Breast epithelium (tissue), 4 donors: ENCODE results near the gene KIAA1217. TPM values are rescaled to one million over a fixed set of nuclear protein-coding genes. Genes with fewer than 3 reads are reported as not detected.
A peak's percentile ranks its signal among the peaks of the same experiment; 100 is the strongest.

Experiments
- DNase-seq, 2 donors: peaks; one replicate each; pipeline ENCODE4 v3.0.0-alpha.2; 2019; ENCODE audit warnings: low spot score in 2 of 2
- H3K27ac ChIP-seq, 2 donors: fragments of 200-600 bp; sonication (generic) in 1 of 2; one replicate each; pipeline ENCODE4 v1.5.1; 2016 to 2019; ENCODE audit warnings: mild to moderate bottlenecking in 1 of 2
- H3K27me3 ChIP-seq, 2 donors: fragments of 200-600 bp; sonication (generic) in 1 of 2; one replicate each; pipeline versions ENCODE4 v1.5.1 to v1.6.0; 2017 to 2019; ENCODE audit warnings: control low read depth in 1 of 2, mild to moderate bottlenecking in 1 of 2
- H3K36me3 ChIP-seq: fragments of 200-600 bp; one replicate; pipeline ENCODE4 v1.5.1; 2019
- H3K4me1 ChIP-seq, 2 donors: fragments of 200-600 bp; sonication (generic); one replicate each; pipeline ENCODE4 v1.5.1; 2016 to 2019; ENCODE audit warnings: control low read depth in 1 of 2
- H3K4me3 ChIP-seq, 3 donors: fragments of 200-600 bp; sonication (generic); 1 replicate in 2 of 3; 2 replicates in 1 of 3; pipeline ENCODE4 v1.5.1; 2016 to 2019; ENCODE audit warnings: mild to moderate bottlenecking in 3 of 3, moderate library complexity in 2 of 3
- H3K9me3 ChIP-seq, 2 donors: fragments of 200-600 bp; sonication (generic) in 1 of 2; one replicate each; pipeline ENCODE4 v1.5.1; 2016 to 2019; ENCODE audit warnings: control low read depth in 1 of 2
- POLR2A ChIP-seq: fragments of 450-650 bp; IDR thresholded peaks from one replicate; pipeline ENCODE4 v1.6.1; 2016; ENCODE audit warnings: antibody characterized with exemption, mild to moderate bottlenecking, moderate library complexity
- POLR2AphosphoS5 ChIP-seq, 3 donors: sonication (generic); formaldehyde crosslinking; IDR thresholded peaks; one replicate each; pipeline ENCODE4 v1.6.1; 2017; ENCODE audit warnings: antibody characterized with exemption in 3 of 3
- intact Hi-C: fragments of 100-400 bp; cut with DNase I; formaldehyde crosslinking; loops from one replicate; pipeline ENCODE4 v1.15.1; 2023; ENCODE audit warnings: low total_unique reads
- total RNA-seq, 3 donors: library from RNA; depleted of rRNA; stranded (reverse); fragments of >200 nt; gene quantifications; one replicate each; pipeline ENCODE4 v1.1.0, GENCODE V29; 2016
- TF ChIP-seq, protein P1 (sequence below), 3 donors: fragments of 450-650 bp; IDR thresholded peaks; one replicate each; pipeline ENCODE4 v1.5.1; 2016 to 2017; ENCODE audit warnings: antibody characterized with exemption in 3 of 3, mild to moderate bottlenecking in 3 of 3, moderate library complexity in 3 of 3

KIAA1217 gene
- total RNA-seq, 3 donors from 2014 or later, result 19.7 to 154 (median 83.6) TPM

DNA sequence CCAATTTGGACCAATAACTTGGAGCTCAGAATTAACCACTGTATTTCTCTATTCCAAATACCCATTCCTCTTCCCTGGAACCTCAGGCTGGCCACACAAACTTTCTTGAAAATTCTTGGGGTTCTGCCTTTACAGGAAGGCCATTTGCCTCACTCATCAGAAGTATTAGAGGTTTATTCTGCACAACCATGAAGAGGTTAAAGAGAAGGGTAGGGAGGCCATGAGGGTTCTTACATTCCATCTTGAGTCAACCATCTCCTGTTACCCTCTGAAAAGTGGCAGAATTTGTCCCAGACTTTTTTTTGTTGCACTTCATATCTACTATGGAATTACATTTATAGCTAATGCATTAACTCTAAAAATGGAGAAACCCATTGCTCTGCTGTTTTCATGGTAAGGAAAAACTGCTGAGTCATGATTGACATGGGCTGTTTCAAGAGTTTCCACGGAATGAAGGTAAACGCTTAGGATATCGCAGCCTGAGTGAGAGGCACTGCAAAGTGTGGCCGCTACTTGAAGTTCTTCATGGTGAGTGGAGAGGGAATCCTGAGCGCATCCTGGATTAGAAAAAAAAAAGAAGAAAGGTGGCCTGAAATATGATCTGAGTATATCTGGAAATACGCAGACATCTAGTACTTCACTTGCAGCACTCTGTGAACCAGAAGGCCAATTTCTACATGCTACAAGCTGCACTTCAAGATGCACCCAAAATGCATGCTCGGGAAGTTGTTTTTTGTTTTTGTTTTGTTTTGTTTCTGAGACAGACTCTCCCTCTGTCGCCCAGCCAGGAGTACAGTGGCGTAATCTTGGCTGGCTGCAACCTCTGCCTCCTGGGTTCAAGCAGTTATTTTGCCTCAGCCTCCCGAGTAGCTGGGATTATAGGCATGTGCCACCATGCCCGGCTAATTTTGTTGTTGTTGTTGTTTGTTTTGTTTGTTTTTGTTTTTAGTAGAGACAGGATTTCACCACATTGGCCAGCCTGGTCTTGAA lies 83.7 kb downstream of the KIAA1217 start:
- intact Hi-C loops, result no loop called here
- Histone ChIP-seq H3K4me1 (peaks cover 0 to 4% of the 10 kb centered on the region in 2 donors), H3K4me3 (no peak overlapping the region), H3K27me3 (no peaks in the 10 kb centered on the region), H3K36me3 (no peaks in the 10 kb centered on the region), H3K27ac (peak overlapping the region; percentile 77 to 82), H3K9me3 (no peaks in the 10 kb centered on the region)
- no peak for TF ChIP-seq POLR2AphosphoS5 (IDR thresholded peaks at IDR 0.05)
- TF ChIP-seq, protein P1, sequence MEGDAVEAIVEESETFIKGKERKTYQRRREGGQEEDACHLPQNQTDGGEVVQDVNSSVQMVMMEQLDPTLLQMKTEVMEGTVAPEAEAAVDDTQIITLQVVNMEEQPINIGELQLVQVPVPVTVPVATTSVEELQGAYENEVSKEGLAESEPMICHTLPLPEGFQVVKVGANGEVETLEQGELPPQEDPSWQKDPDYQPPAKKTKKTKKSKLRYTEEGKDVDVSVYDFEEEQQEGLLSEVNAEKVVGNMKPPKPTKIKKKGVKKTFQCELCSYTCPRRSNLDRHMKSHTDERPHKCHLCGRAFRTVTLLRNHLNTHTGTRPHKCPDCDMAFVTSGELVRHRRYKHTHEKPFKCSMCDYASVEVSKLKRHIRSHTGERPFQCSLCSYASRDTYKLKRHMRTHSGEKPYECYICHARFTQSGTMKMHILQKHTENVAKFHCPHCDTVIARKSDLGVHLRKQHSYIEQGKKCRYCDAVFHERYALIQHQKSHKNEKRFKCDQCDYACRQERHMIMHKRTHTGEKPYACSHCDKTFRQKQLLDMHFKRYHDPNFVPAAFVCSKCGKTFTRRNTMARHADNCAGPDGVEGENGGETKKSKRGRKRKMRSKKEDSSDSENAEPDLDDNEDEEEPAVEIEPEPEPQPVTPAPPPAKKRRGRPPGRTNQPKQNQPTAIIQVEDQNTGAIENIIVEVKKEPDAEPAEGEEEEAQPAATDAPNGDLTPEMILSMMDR (IDR thresholded peaks at IDR 0.05), result no peak
- TF ChIP-seq POLR2A, result no peak
- no peak for DNase-seq

DNA sequence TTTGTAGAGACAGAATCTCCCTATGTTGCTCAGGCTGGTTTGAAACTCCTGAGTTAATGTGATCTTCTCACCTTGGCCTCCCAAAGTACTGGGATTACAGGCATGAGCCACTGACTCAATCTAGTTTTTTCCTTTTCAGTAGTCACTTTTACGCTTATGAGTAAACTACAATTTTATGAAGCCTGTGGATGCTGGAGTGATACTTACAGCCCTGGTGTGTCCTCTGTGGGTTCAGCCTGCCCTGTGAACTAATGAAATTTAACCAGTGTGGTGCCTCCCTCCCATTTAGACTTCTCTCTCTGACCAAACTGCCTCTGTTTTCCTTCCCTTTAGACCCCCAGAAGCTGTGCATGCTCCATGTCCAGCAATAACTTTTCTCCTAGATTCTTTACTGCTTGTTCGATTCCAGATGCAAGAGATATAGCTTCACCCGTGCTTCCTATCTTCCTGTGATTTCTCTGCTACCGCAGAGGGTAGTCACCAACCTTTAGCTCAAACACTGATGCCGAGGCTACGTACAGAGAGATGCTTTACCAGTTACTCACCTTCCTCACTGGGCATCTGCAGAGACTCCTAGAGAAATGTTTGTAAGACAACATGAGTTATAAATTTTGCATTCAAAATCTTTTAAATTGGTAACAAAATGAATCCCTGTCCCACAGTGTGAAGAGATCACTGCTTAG lies 90.8 kb downstream of the KIAA1217 start:
- Histone ChIP-seq H3K4me3 (no peak overlapping the region), H3K4me1 (no peaks in the 10 kb centered on the region), H3K27me3 (no peaks in the 10 kb centered on the region), H3K9me3 (no peaks in the 10 kb centered on the region), H3K27ac (no peak overlapping the region), H3K36me3 (no peaks in the 10 kb centered on the region)
- intact Hi-C loops, result no loop called here
- no peak for DNase-seq
- TF ChIP-seq POLR2AphosphoS5 (IDR thresholded peaks at IDR 0.05) (no peak), POLR2A (no peak)
- TF ChIP-seq, protein P1 (IDR thresholded peaks at IDR 0.05), result no peak

DNA sequence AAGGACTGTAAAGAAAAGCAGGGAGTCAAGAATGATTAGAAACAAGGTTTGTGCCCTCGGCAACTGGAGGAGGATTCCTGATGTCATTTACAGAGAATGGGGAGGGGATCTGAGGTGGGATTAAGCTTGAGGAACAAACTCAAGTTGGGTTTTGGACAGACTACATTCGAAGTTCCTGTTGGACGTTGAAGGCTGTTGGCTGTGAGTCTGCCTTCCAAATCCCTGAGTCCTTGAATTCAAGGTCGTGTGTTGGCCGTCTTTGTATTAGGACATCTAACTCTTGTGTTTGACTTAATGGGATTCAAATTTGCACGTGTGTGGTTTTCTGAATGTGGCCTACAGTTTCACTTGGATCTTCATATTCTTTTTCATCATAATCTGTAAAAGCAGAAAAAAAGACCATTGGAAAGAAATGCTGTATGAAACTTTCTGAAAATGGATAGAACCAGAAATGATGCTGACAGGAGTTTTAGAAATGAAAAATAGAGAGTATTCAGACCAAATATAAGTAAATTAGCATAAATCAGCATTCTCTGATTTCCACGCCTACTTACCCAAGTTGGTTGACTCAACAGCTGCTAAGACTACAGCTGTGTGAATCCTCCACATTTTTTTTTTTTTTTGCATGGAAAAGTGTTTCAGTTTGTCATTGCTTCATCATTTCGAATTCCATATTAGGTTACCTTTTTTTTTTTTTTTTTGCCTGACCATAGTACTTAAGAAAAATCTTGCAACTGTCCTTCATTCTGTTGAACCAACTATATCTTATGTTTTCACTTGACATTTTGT lies 94.8 kb downstream of the KIAA1217 start:
- no peaks in the 10 kb centered on the region for H3K36me3 ChIP-seq
- peaks cover 3% of the 10 kb centered on the region in 2 donors for H3K4me1 ChIP-seq
- no peaks in the 10 kb centered on the region for H3K9me3 ChIP-seq
- intact Hi-C loops, result no loop called here
- no peaks in the 10 kb centered on the region for H3K27me3 ChIP-seq
- no peak for DNase-seq
- no peak overlapping the region for H3K4me3 ChIP-seq
- no peak overlapping the region for H3K27ac ChIP-seq
- TF ChIP-seq POLR2AphosphoS5 (IDR thresholded peaks at IDR 0.05), result no peak

DNA sequence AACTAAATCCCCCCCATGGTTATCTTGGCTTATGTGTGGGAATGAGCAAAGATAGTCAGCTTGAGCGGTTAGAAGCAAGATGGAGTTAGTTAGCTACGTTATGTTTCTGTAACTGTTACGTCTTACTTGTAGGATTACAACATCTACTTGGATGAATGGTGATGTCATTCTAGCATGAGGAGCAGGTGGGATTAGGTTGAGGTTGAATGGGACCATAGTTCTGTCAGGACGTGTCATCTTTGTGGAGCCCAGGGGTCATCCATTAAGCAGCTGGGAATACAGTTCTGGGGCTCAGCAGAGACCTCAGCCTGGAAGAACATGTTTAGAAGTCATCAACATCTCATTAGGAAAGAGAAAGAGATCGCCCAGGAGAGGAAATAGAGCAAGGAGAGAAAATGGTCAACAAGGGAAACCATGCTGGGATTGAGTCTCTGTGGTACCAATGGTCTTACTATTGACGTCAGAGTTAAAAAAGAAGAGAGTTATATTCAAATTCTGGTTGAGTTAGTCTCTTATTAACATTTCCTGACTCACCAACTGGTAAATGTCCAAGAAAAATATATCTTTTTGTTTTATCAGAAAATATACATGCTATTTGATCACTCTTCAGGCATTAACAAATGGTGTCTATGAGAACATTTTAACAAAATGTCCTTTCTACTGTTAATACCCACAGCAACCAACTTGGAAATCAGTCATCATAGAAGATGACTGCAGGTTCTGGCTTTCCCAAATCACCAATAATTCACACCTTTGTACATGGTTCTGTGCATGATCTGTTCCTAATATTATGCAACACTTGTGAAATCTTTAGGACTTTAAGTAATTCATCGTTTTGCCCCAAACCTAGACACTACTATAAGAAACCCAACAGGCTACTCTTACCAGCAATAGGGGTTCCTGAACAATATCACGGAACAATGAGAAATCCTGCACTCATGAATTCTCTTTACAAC lies 96.9 kb downstream of the KIAA1217 start:
- H3K9me3 ChIP-seq, result no peaks in the 10 kb centered on the region
- intact Hi-C loops, result no loop called here
- peak overlapping the region in 1 of 3 donors; percentile 27 for H3K4me3 ChIP-seq
- DNase-seq, result no peak
- TF ChIP-seq POLR2AphosphoS5 (IDR thresholded peaks at IDR 0.05) (no peak), POLR2A (no peak)
- TF ChIP-seq, protein P1 (IDR thresholded peaks at IDR 0.05), result no peak
- H3K27ac ChIP-seq, result peak overlapping the region; percentile 44 to 67
- H3K36me3 ChIP-seq, result no peaks in the 10 kb centered on the region
- H3K4me1 ChIP-seq, result peaks cover 3% of the 10 kb centered on the region in 2 donors
- H3K27me3 ChIP-seq, result no peaks in the 10 kb centered on the region
